Parathyroid adenoma (tissue), 2 donors: ENCODE measurements around the gene ZCCHC3.

Source experiments
- H2AFZ ChIP-seq: fragments of 300-600 bp; sonication (generic); one replicate; pipeline ENCODE4 v1.7.0; 2017; ENCODE audit warnings: antibody characterized with exemption, mild to moderate bottlenecking
- H3K27ac ChIP-seq: fragments of 300-600 bp; sonication (generic); one replicate; pipeline ENCODE4 v1.7.0; 2017
- H3K27me3 ChIP-seq: fragments of 300-600 bp; sonication (generic); one replicate; pipeline ENCODE4 v1.7.0; 2017; ENCODE audit warnings: low read length; ENCODE audit not compliant: control insufficient read depth, insufficient read depth
- H3K36me3 ChIP-seq: fragments of 300-600 bp; sonication (generic); one replicate; pipeline ENCODE4 v1.7.0; 2017; ENCODE audit warnings: low read length; ENCODE audit not compliant: control insufficient read depth, insufficient read depth
- H3K4me1 ChIP-seq: fragments of 300-600 bp; sonication (generic); one replicate; pipeline ENCODE4 v1.7.0; 2017; ENCODE audit warnings: control low read depth
- H3K4me2 ChIP-seq: fragments of 300-600 bp; sonication (generic); one replicate; pipeline ENCODE4 v1.7.0; 2017; ENCODE audit warnings: low read length
- H3K4me3 ChIP-seq: fragments of 300-600 bp; sonication (generic); one replicate; pipeline ENCODE4 v1.7.0; 2017; ENCODE audit warnings: low read depth, low read length
- H3K79me2 ChIP-seq: fragments of 300-600 bp; sonication (generic); one replicate; pipeline ENCODE4 v1.7.0; 2017; ENCODE audit warnings: control low read depth
- H3K9ac ChIP-seq: fragments of 300-600 bp; sonication (generic); one replicate; pipeline ENCODE4 v1.7.0; 2017; ENCODE audit warnings: mild to moderate bottlenecking
- H3K9me3 ChIP-seq: fragments of 300-600 bp; sonication (generic); one replicate; pipeline ENCODE4 v1.7.0; 2017; ENCODE audit warnings: low read length; ENCODE audit not compliant: control insufficient read depth
- TF ChIP-seq, protein P1 (sequence below): fragments of 300-600 bp; sonication (generic); IDR thresholded peaks from one replicate; pipeline ENCODE4 v1.7.0; 2017; ENCODE audit warnings: antibody characterized with exemption, mild to moderate bottlenecking
- donor health status: primary hyperparathyroidism.

ZCCHC3 gene

GRCh38 chr20:309841-310644, 12.7 kb downstream of the ZCCHC3 start:
- H3K27me3 ChIP-seq, result no peaks in the 10 kb centered on the region
- H3K9me3 ChIP-seq, result no peaks in the 10 kb centered on the region
- peak overlapping the region; percentile 97 for H3K4me2 ChIP-seq
- H2AFZ ChIP-seq, result peak overlapping the region; percentile 91
- peak overlapping the region; percentile 86 for H3K4me3 ChIP-seq
- H3K4me1 ChIP-seq, result peaks cover 9% of the 10 kb centered on the region
- peak overlapping the region; percentile 31 for H3K9ac ChIP-seq
- H3K27ac ChIP-seq, result peak overlapping the region; percentile 91
- TF ChIP-seq, protein P1, sequence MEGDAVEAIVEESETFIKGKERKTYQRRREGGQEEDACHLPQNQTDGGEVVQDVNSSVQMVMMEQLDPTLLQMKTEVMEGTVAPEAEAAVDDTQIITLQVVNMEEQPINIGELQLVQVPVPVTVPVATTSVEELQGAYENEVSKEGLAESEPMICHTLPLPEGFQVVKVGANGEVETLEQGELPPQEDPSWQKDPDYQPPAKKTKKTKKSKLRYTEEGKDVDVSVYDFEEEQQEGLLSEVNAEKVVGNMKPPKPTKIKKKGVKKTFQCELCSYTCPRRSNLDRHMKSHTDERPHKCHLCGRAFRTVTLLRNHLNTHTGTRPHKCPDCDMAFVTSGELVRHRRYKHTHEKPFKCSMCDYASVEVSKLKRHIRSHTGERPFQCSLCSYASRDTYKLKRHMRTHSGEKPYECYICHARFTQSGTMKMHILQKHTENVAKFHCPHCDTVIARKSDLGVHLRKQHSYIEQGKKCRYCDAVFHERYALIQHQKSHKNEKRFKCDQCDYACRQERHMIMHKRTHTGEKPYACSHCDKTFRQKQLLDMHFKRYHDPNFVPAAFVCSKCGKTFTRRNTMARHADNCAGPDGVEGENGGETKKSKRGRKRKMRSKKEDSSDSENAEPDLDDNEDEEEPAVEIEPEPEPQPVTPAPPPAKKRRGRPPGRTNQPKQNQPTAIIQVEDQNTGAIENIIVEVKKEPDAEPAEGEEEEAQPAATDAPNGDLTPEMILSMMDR, result no peak
- no peaks in the 10 kb centered on the region for H3K36me3 ChIP-seq
- peaks cover 1% of the 10 kb centered on the region for H3K79me2 ChIP-seq

DNA sequence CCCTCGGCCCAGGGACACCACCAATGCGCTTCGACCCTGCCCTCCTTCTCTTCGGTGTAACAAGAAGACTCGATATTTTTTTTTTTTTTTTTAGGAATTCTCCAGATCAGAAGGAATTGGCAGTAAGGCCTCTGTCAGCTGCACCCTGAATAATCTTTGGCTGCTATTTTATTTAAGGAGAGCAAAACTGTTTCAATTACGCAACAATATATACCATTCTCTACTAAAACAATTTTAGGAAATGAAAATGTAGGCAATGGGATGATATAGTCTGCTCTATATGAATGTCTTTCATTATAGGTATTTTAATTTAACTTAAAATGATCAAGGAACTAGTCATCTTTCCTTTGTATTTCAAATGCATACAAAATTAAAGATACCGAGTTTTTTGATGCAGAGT, 13.3 kb downstream of the ZCCHC3 start:
- Histone ChIP-seq H3K27ac (peak overlapping the region; percentile 91), H3K9ac (no peak overlapping the region)

DNA sequence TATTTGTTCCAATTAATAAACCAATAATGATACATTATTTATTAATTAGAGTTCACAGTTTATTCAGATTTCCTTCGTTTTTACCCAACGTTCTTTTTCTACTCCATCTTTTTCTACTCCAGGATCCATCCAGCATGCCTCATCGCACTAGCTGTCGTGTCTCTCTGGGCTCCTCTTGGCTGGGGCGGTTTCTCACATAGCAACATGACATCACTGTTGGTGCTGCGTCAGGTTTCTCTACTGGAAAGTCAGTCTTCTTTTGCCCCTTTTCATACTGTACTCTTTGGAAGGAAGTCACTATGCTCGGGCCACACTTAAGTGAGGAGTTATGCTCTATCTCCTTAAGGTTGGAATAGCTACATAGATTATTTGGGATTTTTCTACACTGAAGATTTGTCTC, 14.2 kb downstream of the ZCCHC3 start:
- no peak overlapping the region for H3K27ac ChIP-seq
- H3K4me1 ChIP-seq, result peaks cover 9% of the 10 kb centered on the region
- no peaks in the 10 kb centered on the region for H3K79me2 ChIP-seq
- H3K4me2 ChIP-seq, result no peak overlapping the region
- H3K9me3 ChIP-seq, result no peaks in the 10 kb centered on the region
- TF ChIP-seq, protein P1, result no peak
- H2AFZ ChIP-seq, result no peak overlapping the region
- no peaks in the 10 kb centered on the region for H3K36me3 ChIP-seq
- H3K27me3 ChIP-seq, result no peaks in the 10 kb centered on the region
- H3K4me3 ChIP-seq, result no peak overlapping the region
- no peak overlapping the region for H3K9ac ChIP-seq

More for the DNA sequence above, 13.3 kb downstream of the ZCCHC3 start:
- no peaks in the 10 kb centered on the region for H3K79me2 ChIP-seq
- peak overlapping the region; percentile 67 for H2AFZ ChIP-seq
- peak overlapping the region; percentile 86 for H3K4me3 ChIP-seq
- no peaks in the 10 kb centered on the region for H3K27me3 ChIP-seq
- H3K9me3 ChIP-seq, result no peaks in the 10 kb centered on the region
- no peaks in the 10 kb centered on the region for H3K36me3 ChIP-seq
- peaks cover 9% of the 10 kb centered on the region for H3K4me1 ChIP-seq
- H3K4me2 ChIP-seq, result peak overlapping the region; percentile 97
- TF ChIP-seq, protein P1, result no peak

DNA sequence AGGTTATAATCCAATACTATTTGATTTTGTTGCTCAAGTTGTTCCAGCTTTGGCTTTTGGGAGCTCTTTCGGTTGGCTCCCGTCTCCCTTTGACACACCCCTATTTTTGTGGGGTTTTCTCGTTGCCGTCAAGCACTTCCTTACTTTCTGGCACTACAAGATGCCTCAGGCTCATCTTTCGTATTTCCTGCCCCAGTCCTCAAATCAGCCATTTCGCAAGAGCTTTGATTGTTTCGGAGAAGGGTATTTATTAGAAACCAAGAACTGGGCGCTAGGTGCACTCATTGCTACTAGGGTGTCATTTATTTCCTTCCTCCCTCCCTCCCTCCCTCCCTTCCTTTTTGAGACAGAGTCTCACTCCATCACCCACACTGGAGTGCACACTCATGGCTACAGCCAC, 14.7 kb downstream of the ZCCHC3 start:
- H2AFZ ChIP-seq, result no peak overlapping the region
- H3K4me1 ChIP-seq, result peaks cover 9% of the 10 kb centered on the region
- TF ChIP-seq, protein P1, result no peak
- H3K9me3 ChIP-seq, result no peaks in the 10 kb centered on the region
- H3K27ac ChIP-seq, result no peak overlapping the region
- no peak overlapping the region for H3K4me2 ChIP-seq
- H3K27me3 ChIP-seq, result no peaks in the 10 kb centered on the region
- H3K4me3 ChIP-seq, result no peak overlapping the region
- no peak overlapping the region for H3K9ac ChIP-seq
- no peaks in the 10 kb centered on the region for H3K36me3 ChIP-seq
- H3K79me2 ChIP-seq, result no peaks in the 10 kb centered on the region

DNA sequence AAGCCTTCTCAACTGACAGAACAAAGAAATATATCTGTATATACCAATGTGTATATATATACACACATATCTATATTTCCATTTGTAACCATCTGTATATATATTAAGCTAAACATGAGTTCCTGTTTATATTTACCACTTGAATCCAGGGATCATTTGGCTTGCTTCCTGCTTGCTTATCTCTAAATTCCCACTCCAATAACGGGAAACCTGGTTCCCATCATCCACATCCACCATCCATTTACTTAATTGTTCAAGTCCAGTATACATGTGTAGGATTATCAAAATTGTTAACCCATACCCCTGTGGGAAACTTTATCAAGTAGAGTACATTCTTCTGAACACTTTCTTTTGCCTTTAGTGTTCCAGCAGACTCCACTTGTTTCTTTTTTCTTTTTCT, 15.5 kb downstream of the ZCCHC3 start:
- H3K36me3 ChIP-seq, result no peaks in the 10 kb centered on the region
- no peak overlapping the region for H3K9ac ChIP-seq
- H3K9me3 ChIP-seq, result no peaks in the 10 kb centered on the region
- H3K27me3 ChIP-seq, result no peaks in the 10 kb centered on the region
- H2AFZ ChIP-seq, result no peak overlapping the region
- no peaks in the 10 kb centered on the region for H3K79me2 ChIP-seq
- no peak overlapping the region for H3K4me2 ChIP-seq
- H3K4me3 ChIP-seq, result no peak overlapping the region
- H3K27ac ChIP-seq, result no peak overlapping the region
- TF ChIP-seq, protein P1, result no peak
- peaks cover 9% of the 10 kb centered on the region for H3K4me1 ChIP-seq
